ENCODE measurements around the gene HSF2BP.

Gene HSF2BP

GRCh38 chr21:43669828-43670605, 10.7 kb upstream of the HSF2BP start:
- WGBS (ENCODE audit: insufficient coverage): 96% methylated on average over 17 of the region's 20 CpGs
- peaks cover 0 to 3% (median 1%) of the 10 kb centered on the region in 4 experiments for H3K4me1 ChIP-seq (ENCODE audit: control extremely low read depth in 1 of 4, control insufficient read depth in 4 of 4, insufficient read depth in 4 of 4, low read length in 3 of 4)
- no peak overlapping the region for H3K27ac ChIP-seq (ENCODE audit: insufficient read depth in 1 of 2, low read depth in 1 of 2, low read length in 2 of 2, poor library complexity in 1 of 2, severe bottlenecking in 2 of 2)
- H3K9me3 ChIP-seq (ENCODE audit: control extremely low read depth in 1 of 5, control insufficient read depth in 4 of 5, insufficient read depth in 2 of 5, low read depth in 1 of 5, low read length in 4 of 5): no peaks in the 10 kb centered on the region
- no peaks in the 10 kb centered on the region for H3K27me3 ChIP-seq (replicated peaks in 2 of 5; ENCODE audit: control insufficient read depth in 4 of 5, insufficient read depth in 5 of 5, low read length in 4 of 5)
- H3K4me3 ChIP-seq (ENCODE audit: control insufficient read depth in 1 of 7, extremely low read depth in 1 of 7, insufficient read depth in 4 of 7, low read depth in 2 of 7, low read length in 6 of 7): no peak overlapping the region
- no peak for DNase-seq
- peaks cover 7 to 66% (median 40%) of the 10 kb centered on the region in 4 experiments for H3K36me3 ChIP-seq (ENCODE audit: control insufficient read depth in 4 of 4, insufficient read depth in 4 of 4, low read length in 3 of 4)
- ChIA-PET POLR2A (no interaction called here), CTCF (interaction anchor here (1.1 kb wide), 1 partner anchor 17 kb away, joined by 3 read pairs; no protein-coding TSS in a partner anchor)

DNA sequence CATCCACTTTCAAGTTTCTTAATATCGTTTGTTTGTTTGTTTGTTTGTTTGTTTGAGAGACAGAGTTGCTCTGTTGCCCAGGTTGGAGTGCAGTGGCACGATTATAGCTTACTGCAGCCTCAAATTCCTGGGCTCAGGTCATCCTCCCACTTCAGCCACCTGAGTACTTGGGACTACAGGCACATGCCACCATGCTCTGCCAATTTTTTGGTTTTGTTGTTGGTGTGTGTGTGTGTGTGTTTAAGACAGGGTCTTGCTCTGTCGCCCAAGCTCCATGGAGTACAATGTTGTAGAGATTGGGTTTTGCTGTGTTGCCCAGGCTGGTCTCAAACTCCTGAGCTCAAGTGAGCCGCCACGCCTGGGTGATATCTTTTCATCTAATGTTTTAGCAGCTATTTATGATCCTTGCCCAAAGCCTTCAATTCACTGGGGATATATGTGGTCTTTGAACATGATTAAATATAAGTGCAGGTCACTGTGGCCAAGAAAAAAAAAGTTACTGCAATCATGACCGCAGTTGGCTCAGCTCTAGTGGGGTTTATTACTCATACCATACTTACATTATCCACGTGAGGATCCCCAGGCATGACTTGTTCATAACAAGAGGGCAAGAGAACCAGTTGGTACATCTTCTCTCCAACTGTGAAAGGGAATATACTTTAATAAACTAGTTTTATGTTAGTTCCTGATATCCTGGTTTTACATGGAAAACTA, 8.1 kb upstream of the HSF2BP start:
- Histone ChIP-seq H3K27me3 (replicated peaks in 2 of 5; ENCODE audit: control insufficient read depth in 4 of 5, insufficient read depth in 5 of 5, low read length in 4 of 5) (no peaks in the 10 kb centered on the region), H3K27ac (ENCODE audit: insufficient read depth in 1 of 2, low read depth in 1 of 2, low read length in 2 of 2, poor library complexity in 1 of 2, severe bottlenecking in 2 of 2) (no peak overlapping the region), H3K36me3 (ENCODE audit: control insufficient read depth in 4 of 4, insufficient read depth in 4 of 4, low read length in 3 of 4) (peaks cover 3 to 61% (median 31%) of the 10 kb centered on the region in 4 experiments), H3K9me3 (ENCODE audit: control extremely low read depth in 1 of 5, control insufficient read depth in 4 of 5, insufficient read depth in 2 of 5, low read depth in 1 of 5, low read length in 4 of 5) (no peaks in the 10 kb centered on the region), H3K4me1 (ENCODE audit: control extremely low read depth in 1 of 4, control insufficient read depth in 4 of 4, insufficient read depth in 4 of 4, low read length in 3 of 4) (peaks cover 2 to 17% (median 9%) of the 10 kb centered on the region in 4 experiments), H3K4me3 (ENCODE audit: control insufficient read depth in 1 of 7, extremely low read depth in 1 of 7, insufficient read depth in 4 of 7, low read depth in 2 of 7, low read length in 6 of 7) (no peak overlapping the region)
- ChIA-PET CTCF (no interaction called here), POLR2A (no interaction called here)
- 92% methylated on average over 4 of the region's 7 CpGs for whole genome bisulfite sequencing (ENCODE audit: insufficient coverage)
- no peak for DNase-seq

GRCh38 chr21:43665879-43666278, 6.6 kb upstream of the HSF2BP start:
- Histone ChIP-seq H3K36me3 (ENCODE audit: control insufficient read depth in 4 of 4, insufficient read depth in 4 of 4, low read length in 3 of 4) (peaks cover 5 to 60% (median 28%) of the 10 kb centered on the region in 4 experiments), H3K9me3 (ENCODE audit: control extremely low read depth in 1 of 5, control insufficient read depth in 4 of 5, insufficient read depth in 2 of 5, low read depth in 1 of 5, low read length in 4 of 5) (no peaks in the 10 kb centered on the region), H3K4me1 (ENCODE audit: control extremely low read depth in 1 of 4, control insufficient read depth in 4 of 4, insufficient read depth in 4 of 4, low read length in 3 of 4) (peaks cover 7 to 29% (median 20%) of the 10 kb centered on the region in 4 experiments), H3K27me3 (replicated peaks in 2 of 5; ENCODE audit: control insufficient read depth in 4 of 5, insufficient read depth in 5 of 5, low read length in 4 of 5) (no peaks in the 10 kb centered on the region), H3K27ac (ENCODE audit: insufficient read depth in 1 of 2, low read depth in 1 of 2, low read length in 2 of 2, poor library complexity in 1 of 2, severe bottlenecking in 2 of 2) (no peak overlapping the region), H3K4me3 (ENCODE audit: control insufficient read depth in 1 of 7, extremely low read depth in 1 of 7, insufficient read depth in 4 of 7, low read depth in 2 of 7, low read length in 6 of 7) (no peak overlapping the region)
- DNase-seq: no peak
- POLR2A ChIA-PET: no interaction called here
- 93% methylated on average over 4 of the region's 4 CpGs for WGBS (ENCODE audit: insufficient coverage)
- CTCF ChIA-PET: no interaction called here

DNA sequence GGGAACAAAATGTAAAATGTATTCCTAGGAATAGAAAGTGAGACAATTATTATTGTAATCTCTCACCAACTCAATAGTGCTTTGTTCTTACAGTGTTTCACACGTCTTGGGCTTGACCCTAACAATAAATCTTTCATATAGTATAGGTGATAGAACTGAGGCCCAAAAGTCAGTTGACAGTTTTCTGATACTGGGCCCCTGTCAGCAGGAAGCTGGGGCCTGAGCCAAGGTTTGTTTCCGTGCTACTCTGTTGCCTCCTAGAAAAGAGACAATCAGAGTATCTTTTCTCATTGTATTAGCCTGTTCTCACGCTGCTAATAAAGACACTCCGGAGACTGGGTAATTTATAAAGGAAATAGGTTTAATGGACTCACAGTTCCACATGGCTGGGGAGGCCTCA, 5.1 kb upstream of the HSF2BP start:
- peak overlapping the region; percentile 33 to 52 for H3K27ac ChIP-seq (ENCODE audit: insufficient read depth in 1 of 2, low read depth in 1 of 2, low read length in 2 of 2, poor library complexity in 1 of 2, severe bottlenecking in 2 of 2)
- H3K27me3 ChIP-seq (replicated peaks in 2 of 5; ENCODE audit: control insufficient read depth in 4 of 5, insufficient read depth in 5 of 5, low read length in 4 of 5): no peaks in the 10 kb centered on the region
- no CpG with 5 or more reads among the region's 4 CpGs for WGBS (ENCODE audit: insufficient coverage)
- peaks cover 2 to 44% (median 18%) of the 10 kb centered on the region in 4 experiments for H3K36me3 ChIP-seq (ENCODE audit: control insufficient read depth in 4 of 4, insufficient read depth in 4 of 4, low read length in 3 of 4)
- H3K4me1 ChIP-seq (ENCODE audit: control extremely low read depth in 1 of 4, control insufficient read depth in 4 of 4, insufficient read depth in 4 of 4, low read length in 3 of 4): peaks cover 8 to 41% (median 28%) of the 10 kb centered on the region in 4 experiments
- no peak for DNase-seq
- POLR2A ChIA-PET: no interaction called here
- H3K9me3 ChIP-seq (ENCODE audit: control extremely low read depth in 1 of 5, control insufficient read depth in 4 of 5, insufficient read depth in 2 of 5, low read depth in 1 of 5, low read length in 4 of 5): no peaks in the 10 kb centered on the region
- H3K4me3 ChIP-seq (ENCODE audit: control insufficient read depth in 1 of 7, extremely low read depth in 1 of 7, insufficient read depth in 4 of 7, low read depth in 2 of 7, low read length in 6 of 7): peak overlapping the region in 1 of 7 experiments; percentile 17
- CTCF ChIA-PET: no interaction called here

DNA sequence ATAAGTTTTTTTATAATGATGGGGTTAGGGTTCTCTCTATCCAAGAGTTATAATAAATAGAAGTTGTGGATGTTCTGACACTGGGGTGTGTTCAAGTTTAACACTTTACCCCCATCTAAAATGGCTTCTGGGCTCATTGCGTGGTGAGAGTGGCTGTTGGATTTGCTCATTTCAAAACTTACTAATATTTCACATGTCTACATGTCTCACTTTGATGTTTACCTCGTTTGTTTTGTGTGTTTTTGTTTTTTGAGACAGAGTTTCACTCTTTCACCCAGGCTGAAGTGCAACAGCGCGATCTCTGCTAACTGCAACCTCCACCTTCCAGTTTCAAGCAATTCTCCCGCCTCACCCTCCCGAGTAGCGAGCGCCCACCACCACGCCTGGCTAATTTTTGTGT, 3.7 kb upstream of the HSF2BP start:
- no peak overlapping the region for H3K4me3 ChIP-seq (ENCODE audit: control insufficient read depth in 1 of 7, extremely low read depth in 1 of 7, insufficient read depth in 4 of 7, low read depth in 2 of 7, low read length in 6 of 7)
- H3K27ac ChIP-seq (ENCODE audit: insufficient read depth in 1 of 2, low read depth in 1 of 2, low read length in 2 of 2, poor library complexity in 1 of 2, severe bottlenecking in 2 of 2): no peak overlapping the region
- peaks cover 2 to 41% (median 16%) of the 10 kb centered on the region in 4 experiments for H3K36me3 ChIP-seq (ENCODE audit: control insufficient read depth in 4 of 4, insufficient read depth in 4 of 4, low read length in 3 of 4)
- H3K9me3 ChIP-seq (ENCODE audit: control extremely low read depth in 1 of 5, control insufficient read depth in 4 of 5, insufficient read depth in 2 of 5, low read depth in 1 of 5, low read length in 4 of 5): no peaks in the 10 kb centered on the region
- H3K27me3 ChIP-seq (replicated peaks in 2 of 5; ENCODE audit: control insufficient read depth in 4 of 5, insufficient read depth in 5 of 5, low read length in 4 of 5): no peaks in the 10 kb centered on the region
- CTCF ChIA-PET: no interaction called here
- DNase-seq: no peak
- POLR2A ChIA-PET: no interaction called here
- H3K4me1 ChIP-seq (ENCODE audit: control extremely low read depth in 1 of 4, control insufficient read depth in 4 of 4, insufficient read depth in 4 of 4, low read length in 3 of 4): peaks cover 8 to 53% (median 40%) of the 10 kb centered on the region in 4 experiments
- 98% methylated on average over 8 of the region's 9 CpGs for WGBS (ENCODE audit: insufficient coverage)

- no peak overlapping the region for H3K4me3 ChIP-seq (ENCODE audit: control insufficient read depth in 1 of 7, extremely low read depth in 1 of 7, insufficient read depth in 4 of 7, low read depth in 2 of 7, low read length in 6 of 7)
- ChIA-PET POLR2A (no interaction called here), CTCF (no interaction called here)
- peaks cover 2 to 41% (median 16%) of the 10 kb centered on the region in 4 experiments for H3K36me3 ChIP-seq (ENCODE audit: control insufficient read depth in 4 of 4, insufficient read depth in 4 of 4, low read length in 3 of 4)
- H3K27me3 ChIP-seq (replicated peaks in 2 of 5; ENCODE audit: control insufficient read depth in 4 of 5, insufficient read depth in 5 of 5, low read length in 4 of 5): no peaks in the 10 kb centered on the region
- no peak for DNase-seq
- H3K9me3 ChIP-seq (ENCODE audit: control extremely low read depth in 1 of 5, control insufficient read depth in 4 of 5, insufficient read depth in 2 of 5, low read depth in 1 of 5, low read length in 4 of 5): no peaks in the 10 kb centered on the region
- no peak overlapping the region for H3K27ac ChIP-seq (ENCODE audit: insufficient read depth in 1 of 2, low read depth in 1 of 2, low read length in 2 of 2, poor library complexity in 1 of 2, severe bottlenecking in 2 of 2)
- H3K4me1 ChIP-seq (ENCODE audit: control extremely low read depth in 1 of 4, control insufficient read depth in 4 of 4, insufficient read depth in 4 of 4, low read length in 3 of 4): peaks cover 8 to 60% (median 48%) of the 10 kb centered on the region in 4 experiments
- 89% methylated on average over 5 of the region's 6 CpGs for WGBS (ENCODE audit: insufficient coverage)
Measured at GRCh38 chr21:43662286-43662685, 3.0 kb upstream of the HSF2BP start.

GRCh38 chr21:43658769-43659135, 536 bp downstream of the HSF2BP start:
- no peaks in the 10 kb centered on the region for H3K9me3 ChIP-seq (ENCODE audit: control extremely low read depth in 1 of 5, control insufficient read depth in 4 of 5, insufficient read depth in 2 of 5, low read depth in 1 of 5, low read length in 4 of 5)
- CTCF ChIA-PET: no interaction called here
- WGBS (ENCODE audit: insufficient coverage): 93% methylated on average over 23 of the region's 23 CpGs
- POLR2A ChIA-PET: interaction anchor here (1.2 kb wide), 1 partner anchor 114 kb away, joined by 3 read pairs; no protein-coding TSS in a partner anchor
- H3K36me3 ChIP-seq (ENCODE audit: control insufficient read depth in 4 of 4, insufficient read depth in 4 of 4, low read length in 3 of 4): peaks cover 0 to 22% (median 6%) of the 10 kb centered on the region in 4 experiments
- H3K4me3 ChIP-seq (ENCODE audit: control insufficient read depth in 1 of 7, extremely low read depth in 1 of 7, insufficient read depth in 4 of 7, low read depth in 2 of 7, low read length in 6 of 7): no peak overlapping the region
- peaks cover 5 to 53% (median 47%) of the 10 kb centered on the region in 4 experiments for H3K4me1 ChIP-seq (ENCODE audit: control extremely low read depth in 1 of 4, control insufficient read depth in 4 of 4, insufficient read depth in 4 of 4, low read length in 3 of 4)
- DNase-seq: no peak
- peak overlapping the region in 1 of 2 experiments; percentile 32 for H3K27ac ChIP-seq (ENCODE audit: insufficient read depth in 1 of 2, low read depth in 1 of 2, low read length in 2 of 2, poor library complexity in 1 of 2, severe bottlenecking in 2 of 2)
- H3K27me3 ChIP-seq (replicated peaks in 2 of 5; ENCODE audit: control insufficient read depth in 4 of 5, insufficient read depth in 5 of 5, low read length in 4 of 5): no peaks in the 10 kb centered on the region
